Fibroblast of mammary gland (primary cell): ENCODE data around the gene STARD13.
A peak's percentile ranks its signal among the peaks of the same experiment; 100 is the strongest.

Experiments used
- DNase-seq: peaks from one replicate; pipeline ENCODE4 v3.0.0-alpha.2; 2010; ENCODE audit warnings: low read depth
- H3K4me3 ChIP-seq: 2 replicates; pipeline ENCODE4 v1.5.1; 2011; ENCODE audit warnings: low read depth, mild to moderate bottlenecking, low read length, moderate library complexity; ENCODE audit not compliant: control insufficient read depth
- CTCF ChIP-seq: conservative IDR thresholded peaks from 2 replicates; pipeline ENCODE4 v1.5.1; 2011; ENCODE audit warnings: low read depth, low read length, inconsistent platforms; ENCODE audit not compliant: control insufficient read depth, insufficient read depth

Gene STARD13

DNA sequence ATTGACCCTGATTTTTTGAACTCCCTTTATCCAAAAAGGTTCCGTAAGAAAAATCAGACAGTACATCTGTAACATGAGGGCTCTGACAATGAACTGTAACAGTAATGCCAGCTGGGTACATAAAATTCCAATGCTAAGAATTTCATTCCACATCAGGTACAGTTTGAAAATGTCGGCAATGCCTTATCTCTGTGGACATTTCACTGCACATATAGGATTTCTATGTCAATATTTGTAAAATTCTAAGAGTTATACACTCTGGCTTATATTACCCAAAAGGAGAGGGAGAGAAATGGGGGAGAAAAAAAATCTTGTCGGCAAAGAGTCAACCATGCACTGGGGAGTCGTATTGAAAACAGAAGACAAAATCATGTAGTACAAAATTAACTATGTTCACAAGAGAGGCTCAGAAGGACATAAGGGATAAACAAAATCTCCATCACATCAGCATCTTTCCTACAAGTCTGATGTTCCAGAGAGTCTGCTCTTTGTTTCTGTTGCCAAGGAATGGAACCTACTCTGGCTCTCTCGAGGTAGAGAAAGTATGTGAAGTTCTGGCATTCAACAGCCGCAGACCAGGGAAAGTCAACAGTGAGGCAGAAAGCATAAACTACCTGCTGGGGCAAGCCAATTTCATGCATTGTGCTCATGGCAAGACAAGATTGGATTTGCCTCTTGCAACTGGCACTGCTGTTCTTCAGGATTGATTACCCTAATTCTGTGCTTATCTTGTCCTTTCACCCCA lies 72.4 kb downstream of the STARD13 start:
- H3K4me3 ChIP-seq: no peak overlapping the region
- TF ChIP-seq CTCF: no peak
- DNase-seq: no peak

GRCh38 chr13:33212396-33212795 lies 73.2 kb downstream of the STARD13 start:
- DNase-seq: no peak
- TF ChIP-seq CTCF: no peak
- H3K4me3 ChIP-seq: no peak overlapping the region

DNA sequence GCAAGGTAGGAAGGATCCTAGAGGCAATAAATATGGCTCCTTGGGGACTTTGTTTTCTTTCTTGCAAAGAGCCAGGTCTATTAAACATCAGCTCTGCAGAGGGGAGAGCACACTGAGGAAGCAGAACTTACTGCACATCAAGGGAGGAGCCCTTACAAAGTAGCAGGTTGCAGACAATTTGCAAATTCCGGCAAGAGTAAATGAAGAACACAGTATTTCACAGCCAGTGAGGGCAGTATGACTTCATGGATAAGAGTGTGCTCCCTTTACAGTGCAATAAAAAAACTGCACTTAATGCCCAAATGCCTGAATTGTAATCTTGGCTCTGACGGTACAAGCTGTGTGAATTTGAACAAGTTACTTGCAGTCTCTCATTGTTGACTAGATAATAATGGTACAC lies 75.5 kb downstream of the STARD13 start:
- no peak for DNase-seq
- no peak for TF ChIP-seq CTCF
- no peak overlapping the region for H3K4me3 ChIP-seq

- H3K4me3 ChIP-seq: no peak overlapping the region
- TF ChIP-seq CTCF: no peak
- DNase-seq: peak; percentile 48
Observed at GRCh38 chr13:33208290-33209220, 77.0 kb downstream of the STARD13 start.

GRCh38 chr13:33207615-33207961 lies 78.0 kb downstream of the STARD13 start:
- peak; percentile 99 for DNase-seq
- no peak for TF ChIP-seq CTCF
- no peak overlapping the region for H3K4me3 ChIP-seq

DNA sequence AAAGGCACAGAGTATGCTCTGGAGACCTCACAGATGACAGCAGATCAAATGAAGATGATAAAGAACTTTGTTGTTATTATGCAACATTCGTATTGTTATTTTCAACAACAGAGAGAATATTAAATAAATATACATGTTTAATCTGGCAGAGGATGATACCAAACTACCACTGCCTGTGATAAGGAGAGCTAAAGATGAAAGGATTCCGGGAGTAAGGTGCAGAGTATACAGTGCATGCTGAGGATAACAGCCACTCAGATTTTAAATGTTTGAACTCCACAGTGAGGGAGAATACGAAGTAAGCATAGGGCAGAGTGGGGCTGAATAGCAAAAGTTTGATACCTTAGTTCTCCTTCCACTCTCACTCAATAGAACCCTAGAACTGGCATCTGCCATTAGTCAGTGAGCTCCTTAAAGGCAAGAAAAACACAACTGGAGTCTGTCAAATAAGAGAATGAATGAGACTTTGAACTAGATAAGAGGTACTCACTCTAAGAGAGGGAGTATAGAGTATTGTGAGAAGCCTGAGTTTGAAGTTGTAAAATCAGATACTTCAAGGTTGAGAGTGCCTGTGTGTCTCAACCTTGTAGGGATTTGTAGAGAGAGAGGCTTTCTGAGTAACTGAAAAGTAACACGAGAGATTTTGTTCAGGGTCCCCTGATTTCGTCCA lies 78.5 kb downstream of the STARD13 start:
- DNase-seq: no peak
- TF ChIP-seq CTCF: no peak
- no peak overlapping the region for H3K4me3 ChIP-seq
